Large intestine (tissue), 3 donors: Measurements from ENCODE around the gene LARP4. TPM values are rescaled to one million over a fixed set of nuclear protein-coding genes. Genes with fewer than 3 reads are reported as not detected.
"Not testable (repeated sequence)": the region's sequence is repeated elsewhere in the genome, so short reads cannot be mapped to it uniquely, and the experiment has no call there.

Source experiments
- DNase-seq, 2 donors: peaks; one replicate each; pipeline versions ENCODE4 v3.0.0 to v3.0.0-alpha.2; 2013
- H3K27ac ChIP-seq: one replicate; pipeline ENCODE4 v1.5.1; 2013; ENCODE audit warnings: low read length
- H3K27me3 ChIP-seq: 2 replicates; pipeline ENCODE4 v1.6.1; 2013; ENCODE audit warnings: low read length; ENCODE audit not compliant: control insufficient read depth, insufficient read depth
- H3K36me3 ChIP-seq: 2 replicates; pipeline ENCODE4 v1.6.1; 2013; ENCODE audit warnings: low read length; ENCODE audit not compliant: control insufficient read depth, insufficient read depth
- H3K4me1 ChIP-seq: one replicate; pipeline ENCODE4 v1.6.1; 2013; ENCODE audit warnings: low read length; ENCODE audit not compliant: control insufficient read depth, insufficient read depth
- H3K4me3 ChIP-seq: one replicate; pipeline ENCODE4 v1.5.1; 2013; ENCODE audit warnings: low read length
- H3K9me3 ChIP-seq: one replicate; pipeline ENCODE4 v1.6.1; 2013; ENCODE audit warnings: mild to moderate bottlenecking, low read depth, low read length, moderate library complexity; ENCODE audit not compliant: control insufficient read depth
- WGBS: methylation state at CpG from one replicate; pipeline ENCODE4 v1.1.5; 2013; ENCODE audit warnings: low lambda C conversion rate; ENCODE audit not compliant: insufficient coverage; 5-methylcytosine and 5-hydroxymethylcytosine counted together
- polyA plus RNA-seq: library from polyadenylated mRNA; unstranded; fragments of 120-200 nt; gene quantifications from one replicate; pipeline ENCODE4 v1.2.1, GENCODE V29; 2013

The LARP4 gene
- polyA plus RNA-seq, 1 donor: 32.2 TPM

- no peaks in the 10 kb centered on the region for H3K27me3 ChIP-seq
- H3K27ac ChIP-seq: no peak overlapping the region
- DNase-seq: no peak
- H3K36me3 ChIP-seq: peaks cover 22% of the 10 kb centered on the region
- WGBS: 83% methylated on average over 1 of the region's 1 CpG
- no peak overlapping the region for H3K4me3 ChIP-seq
- H3K9me3 ChIP-seq: no peaks in the 10 kb centered on the region
- no peaks in the 10 kb centered on the region for H3K4me1 ChIP-seq
These were observed 76.7 kb downstream of the LARP4 start for GRCh38 chr12:50477241-50477832.

DNA sequence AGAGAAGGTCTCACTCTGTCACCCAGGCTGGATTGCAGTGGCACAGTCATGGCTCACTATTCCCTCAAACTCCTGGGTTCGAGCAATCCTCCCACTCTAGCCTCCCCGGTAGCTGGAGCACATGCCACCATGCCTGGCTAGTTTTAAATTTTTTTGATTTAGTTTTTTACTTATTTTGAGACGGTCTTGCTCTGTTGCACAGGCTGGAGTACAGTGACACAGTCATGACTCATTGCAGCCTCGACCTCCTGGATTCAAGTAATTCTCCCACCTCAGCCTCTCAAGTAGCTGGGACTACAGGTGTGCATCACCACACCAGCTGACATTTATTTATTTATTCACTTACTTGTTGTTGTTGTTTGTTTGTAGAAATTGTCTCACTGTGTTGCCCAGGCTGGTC lies 81.9 kb downstream of the LARP4 start:
- H3K4me1 ChIP-seq: no peaks in the 10 kb centered on the region
- WGBS: no CpG with 5 or more reads among the region's 4 CpGs

DNA sequence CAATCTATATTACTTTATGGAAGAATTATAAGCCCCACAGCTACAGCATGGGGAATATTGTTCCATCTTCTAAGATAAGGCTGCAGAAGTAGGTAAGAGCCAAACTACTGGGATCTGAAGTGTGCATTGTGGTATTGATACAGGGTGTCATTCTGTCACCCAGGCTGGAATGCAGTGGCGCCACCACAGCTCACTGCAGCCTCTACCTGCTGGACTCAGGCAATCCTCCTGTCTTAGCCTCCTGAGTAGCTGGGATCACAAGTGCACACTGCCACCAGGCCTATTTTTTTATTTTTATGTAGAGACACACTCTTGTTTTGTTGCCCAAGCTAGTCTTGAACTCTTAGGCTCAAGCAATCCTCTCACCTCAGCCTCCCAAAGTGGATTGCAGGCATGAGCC lies 82.8 kb downstream of the LARP4 start:
- H3K4me3 ChIP-seq: no peak overlapping the region
- no peaks in the 10 kb centered on the region for H3K4me1 ChIP-seq
- no peak for DNase-seq
- H3K36me3 ChIP-seq: no peaks in the 10 kb centered on the region
- H3K27me3 ChIP-seq: no peaks in the 10 kb centered on the region
- no CpG with 5 or more reads among the region's 1 CpG for WGBS
- H3K9me3 ChIP-seq: no peaks in the 10 kb centered on the region
- no peak overlapping the region for H3K27ac ChIP-seq

More for the DNA sequence above, 81.9 kb downstream of the LARP4 start:
- no peak overlapping the region for H3K27ac ChIP-seq
- no peak for DNase-seq
- no peaks in the 10 kb centered on the region for H3K27me3 ChIP-seq
- H3K4me3 ChIP-seq: no peak overlapping the region
- H3K9me3 ChIP-seq: no peaks in the 10 kb centered on the region
- no peaks in the 10 kb centered on the region for H3K36me3 ChIP-seq

- Histone ChIP-seq H3K27ac (no peak overlapping the region), H3K36me3 (no peaks in the 10 kb centered on the region), H3K4me1 (no peaks in the 10 kb centered on the region), H3K9me3 (peaks cover 3% of the 10 kb centered on the region), H3K27me3 (no peaks in the 10 kb centered on the region), H3K4me3 (no peak overlapping the region)
- DNase-seq: no peak
- WGBS: no CpG with 5 or more reads among the region's 5 CpGs
These were observed 88.1 kb downstream of the LARP4 start for GRCh38 chr12:50488801-50489200.

DNA sequence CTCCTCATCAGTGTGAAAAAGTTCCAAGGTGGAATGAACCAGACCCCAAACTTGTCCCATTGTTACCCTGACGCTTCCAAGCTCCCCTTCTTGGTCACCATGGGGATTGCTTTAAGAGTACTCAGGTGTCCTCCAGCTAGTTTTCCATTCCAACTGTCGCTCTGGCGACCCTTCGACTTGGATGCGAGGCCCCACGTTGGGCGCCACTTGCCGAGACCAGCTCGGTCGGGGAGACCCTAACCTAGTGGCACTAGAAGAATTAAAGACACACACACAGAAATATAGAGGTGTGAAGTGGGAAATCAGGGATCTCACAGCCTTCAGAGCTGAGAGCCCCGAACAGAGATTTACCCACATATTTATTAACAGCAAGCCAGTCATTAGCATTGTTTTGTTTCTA lies 97.4 kb downstream of the LARP4 start:
- H3K4me1 ChIP-seq, DNase-seq, H3K36me3 ChIP-seq, H3K27me3 ChIP-seq, H3K27ac ChIP-seq, H3K4me3 ChIP-seq: not testable (repeated sequence)
- H3K9me3 ChIP-seq: peaks cover 11% of the 10 kb centered on the region
- no CpG with 5 or more reads among the region's 11 CpGs for whole genome bisulfite sequencing

DNA sequence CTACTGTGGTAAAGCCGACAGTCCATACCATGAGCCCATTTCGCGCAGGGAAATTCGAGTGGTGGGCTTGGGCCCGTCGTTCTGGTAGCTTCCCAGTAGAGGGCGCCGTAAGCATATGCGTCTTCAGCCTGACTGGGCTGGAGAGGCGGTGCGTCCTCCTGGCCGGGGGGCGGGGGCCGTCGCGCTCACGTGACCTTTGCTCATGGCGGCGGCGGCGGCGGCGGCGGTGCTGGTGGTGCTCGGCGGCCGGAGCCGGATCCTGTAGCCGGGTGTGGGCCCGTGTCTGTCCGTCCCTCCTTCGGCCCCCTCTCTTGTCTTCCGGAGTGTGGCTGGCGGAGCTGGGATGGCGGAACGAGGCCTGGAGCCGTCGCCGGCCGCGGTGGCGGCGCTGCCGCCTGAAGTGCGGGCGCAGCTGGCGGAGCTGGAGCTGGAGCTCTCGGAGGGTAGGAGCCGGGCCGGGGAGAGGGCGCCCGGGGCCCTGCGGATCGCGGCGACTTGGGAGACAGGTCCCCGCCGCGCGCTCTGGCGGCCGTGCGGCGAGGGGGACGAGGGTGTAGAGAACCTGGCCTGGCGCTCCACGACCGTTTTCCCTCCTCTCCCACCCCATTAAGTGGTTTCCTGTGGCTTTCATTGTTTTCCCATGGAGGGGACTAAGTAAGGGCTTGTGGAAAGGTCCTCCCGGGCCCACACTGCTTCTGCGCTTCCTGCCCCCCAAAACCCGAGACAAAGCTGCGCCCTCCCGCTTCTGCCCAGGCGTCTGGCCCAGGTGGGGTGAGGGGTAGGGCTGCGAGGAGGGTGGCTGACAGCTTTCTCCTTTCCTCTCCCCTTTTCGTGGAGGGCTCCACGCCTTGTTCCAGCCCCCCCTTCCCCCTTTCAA lies 104.4 kb downstream of the LARP4 start, which contains the start of gene DIP2B:
Gene DIP2B (plus strand): TSS at position 188 of the 877 bp plus-strand sequence. CDS start 156 bp downstream, at position 344.
- Histone ChIP-seq H3K9me3 (no peaks in the 10 kb centered on the region), H3K27me3 (no peaks in the 10 kb centered on the region), H3K4me1 (peaks cover 18% of the 10 kb centered on the region), H3K36me3 (no peaks in the 10 kb centered on the region), H3K4me3 (peak within 1 kb of the TSS; percentile 85), H3K27ac (peak within 1 kb of the TSS; percentile 73)
- peak; percentile 87 to 94 for DNase-seq
- WGBS: no CpG with 5 or more reads among the region's 77 CpGs

DNA sequence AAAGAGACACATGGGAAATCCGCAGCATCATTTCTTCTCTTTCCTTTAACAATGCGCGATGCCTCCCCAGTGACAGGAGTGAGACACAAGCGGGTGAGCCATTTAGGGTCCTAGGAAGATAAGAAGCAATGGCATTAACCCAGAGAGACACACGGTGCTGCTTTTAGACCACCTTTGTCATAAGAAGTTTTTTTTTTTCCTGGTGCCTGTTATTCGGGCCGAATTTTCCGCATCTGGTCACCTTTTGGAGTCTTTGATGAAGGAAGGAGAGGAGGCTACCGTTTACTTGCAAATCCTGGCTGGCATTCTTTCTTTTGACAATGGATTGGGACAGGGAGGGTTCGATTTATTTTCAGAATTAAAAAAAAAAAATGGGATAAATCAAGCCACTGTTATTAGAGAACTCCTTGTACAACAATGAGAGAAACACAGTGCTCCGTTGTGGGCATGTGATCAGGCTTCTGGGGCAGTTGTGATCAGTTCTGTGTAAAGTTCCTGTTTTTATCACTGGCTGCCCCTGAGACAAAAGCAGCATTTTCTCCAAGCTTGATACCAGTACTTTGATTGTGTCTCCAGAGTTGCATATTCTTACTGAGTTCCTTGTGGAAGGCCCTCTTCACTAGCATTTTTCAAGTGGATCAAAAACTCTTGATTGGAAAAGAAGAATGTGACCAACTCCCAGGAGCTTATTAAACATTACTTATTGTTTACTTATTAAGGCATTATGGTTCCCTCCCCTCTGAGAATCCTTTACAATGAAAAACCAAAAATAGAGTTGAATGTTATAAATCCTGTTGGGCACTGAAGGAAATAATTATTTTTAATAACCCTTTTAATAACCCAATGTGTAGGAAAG lies 105.2 kb downstream of the LARP4 start:
- Histone ChIP-seq H3K36me3 (no peaks in the 10 kb centered on the region), H3K4me3 (peak overlapping the region; percentile 85), H3K4me1 (peaks cover 18% of the 10 kb centered on the region), H3K27ac (peak overlapping the region; percentile 73), H3K9me3 (no peaks in the 10 kb centered on the region), H3K27me3 (no peaks in the 10 kb centered on the region)
- DNase-seq: peak in 1 of 2 donors; percentile 52
- WGBS: 0% methylated on average over 1 of the region's 11 CpGs

- DNase-seq: no peak
- Histone ChIP-seq H3K27me3 (no peaks in the 10 kb centered on the region), H3K27ac (no peak overlapping the region), H3K9me3 (no peaks in the 10 kb centered on the region), H3K36me3 (no peaks in the 10 kb centered on the region), H3K4me1 (peaks cover 18% of the 10 kb centered on the region), H3K4me3 (peak overlapping the region; percentile 85)
- no CpG with 5 or more reads among the region's 2 CpGs for WGBS
These were observed 106.2 kb downstream of the LARP4 start for GRCh38 chr12:50506753-50507473.

GRCh38 chr12:50507474-50507838 lies 106.8 kb downstream of the LARP4 start:
- no peak overlapping the region for H3K27ac ChIP-seq
- peaks cover 18% of the 10 kb centered on the region for H3K4me1 ChIP-seq
- 99% methylated on average over 7 of the region's 11 CpGs for WGBS

GRCh38 chr12:50507930-50508329 lies 107.2 kb downstream of the LARP4 start:
- DNase-seq: no peak
- no peak overlapping the region for H3K27ac ChIP-seq
- H3K36me3 ChIP-seq: no peaks in the 10 kb centered on the region
- H3K4me1 ChIP-seq: peaks cover 18% of the 10 kb centered on the region
- no peak overlapping the region for H3K4me3 ChIP-seq
- no peaks in the 10 kb centered on the region for H3K27me3 ChIP-seq
- no CpG with 5 or more reads among the region's 2 CpGs for WGBS
- no peaks in the 10 kb centered on the region for H3K9me3 ChIP-seq

More at GRCh38 chr12:50507474-50507838, 106.8 kb downstream of the LARP4 start:
- Histone ChIP-seq H3K4me3 (no peak overlapping the region), H3K27me3 (no peaks in the 10 kb centered on the region), H3K36me3 (no peaks in the 10 kb centered on the region), H3K9me3 (no peaks in the 10 kb centered on the region)
- DNase-seq: no peak
